Occipital lobe (tissue), 2 donors: ENCODE data around the gene EPSTI1. TPM values are rescaled to one million over a fixed set of nuclear protein-coding genes. Genes with fewer than 3 reads are reported as not detected.

Source experiments
- DNase-seq: peaks from one replicate; lab custom pipeline; 2025; lab: John Stamatoyannopoulos, UW
- total RNA-seq: library from RNA; depleted of rRNA; stranded (reverse); fragments of >200 nt; gene quantifications from one replicate; pipeline ENCODE4 v1.2.3, GENCODE V29; 2014

The EPSTI1 gene
- total RNA-seq, 1 donor from 2014 or later: 3.4 TPM

- no peak for DNase-seq
Observed at GRCh38 chr13:42852136-42852535, 139.9 kb downstream of the EPSTI1 start.

DNA sequence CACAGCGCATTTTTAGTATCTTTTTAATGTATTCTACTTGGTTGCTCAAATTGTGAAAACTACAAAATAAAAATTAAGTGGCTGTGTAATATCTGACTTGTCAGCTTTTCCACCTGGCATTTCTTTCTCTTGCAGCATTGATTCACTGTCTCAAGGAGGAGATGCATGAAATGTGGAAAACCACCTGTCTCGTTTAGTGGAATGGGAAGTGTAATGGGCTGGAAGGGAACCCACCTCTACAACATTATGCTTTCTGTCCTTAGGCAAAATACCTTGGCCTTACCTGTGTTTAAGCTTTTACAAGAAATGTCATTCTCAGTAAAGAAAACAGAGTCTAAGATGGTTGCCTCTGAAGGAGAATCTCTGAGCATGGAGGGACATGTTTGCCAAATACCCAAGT is 142.8 kb downstream of the EPSTI1 start:
- no peak for DNase-seq

DNA sequence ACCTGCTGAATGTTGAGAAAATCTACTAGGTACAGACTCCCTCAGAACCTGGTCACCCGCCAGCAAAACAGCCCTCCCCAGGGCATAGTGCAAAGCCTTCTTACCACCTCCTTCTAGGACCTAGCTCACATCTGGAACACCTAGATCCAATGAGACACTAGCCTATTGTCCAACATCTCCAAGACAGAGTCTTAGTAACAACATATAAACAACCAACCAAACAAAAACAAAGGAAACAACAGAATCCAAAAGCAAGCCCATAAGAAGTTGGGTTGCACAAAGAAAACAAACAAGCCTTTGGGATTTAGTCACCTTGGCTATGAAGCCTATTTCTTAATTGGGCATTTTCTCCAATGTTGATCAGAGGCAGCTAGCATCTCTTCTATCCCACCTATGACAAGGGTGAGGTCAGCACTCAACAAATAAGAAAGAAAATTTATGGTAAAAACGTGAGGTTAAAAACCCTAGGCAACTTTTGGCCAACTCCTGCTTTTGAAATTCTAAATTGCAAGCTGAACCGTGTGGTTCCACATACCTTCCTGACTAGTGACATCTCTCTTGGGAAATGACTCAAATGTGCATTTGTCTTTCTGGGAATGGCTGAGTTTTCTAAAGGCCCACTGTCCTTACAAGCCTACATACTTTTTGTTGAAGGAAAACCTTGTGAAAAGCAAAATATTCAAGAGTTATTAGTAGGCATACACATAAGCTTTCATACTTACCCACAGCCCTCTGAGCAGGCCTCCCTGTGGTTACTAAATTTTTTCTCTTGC is 144.0 kb downstream of the EPSTI1 start:
- DNase-seq: no peak

DNA sequence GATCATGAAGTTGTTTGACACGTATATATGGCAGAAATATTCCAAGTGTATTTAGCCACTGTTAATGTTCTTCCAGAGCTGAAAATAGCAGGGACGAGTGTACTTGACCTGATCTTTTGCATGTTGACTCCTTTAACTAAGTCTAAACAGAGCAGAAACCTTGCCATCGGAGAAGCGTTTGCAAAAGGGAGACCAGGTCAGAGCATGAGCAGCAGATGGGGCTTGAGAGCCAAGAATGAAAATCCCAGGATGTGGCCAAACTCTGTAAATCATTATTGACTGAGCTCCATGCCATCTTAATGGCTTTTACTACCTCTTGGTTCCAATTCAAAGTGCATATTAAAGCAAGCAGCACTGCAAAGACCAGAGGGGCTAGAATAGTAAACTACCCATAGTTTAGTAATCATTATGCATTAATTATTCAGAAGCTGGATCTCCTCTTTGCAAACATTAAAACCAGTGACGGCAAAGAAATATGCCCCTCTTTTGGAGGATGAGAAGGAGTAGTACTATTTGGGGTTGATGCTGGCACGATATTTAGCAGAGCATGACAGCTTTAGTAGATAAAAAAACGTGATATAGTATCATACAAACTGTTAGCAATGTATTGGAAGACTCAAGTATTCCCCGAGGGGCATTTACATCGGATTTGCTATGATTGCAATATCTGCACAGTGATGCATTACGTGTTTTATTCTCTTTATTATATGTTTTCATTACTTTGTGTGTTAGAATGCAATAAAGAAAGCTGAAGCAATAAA is 154.9 kb downstream of the EPSTI1 start:
- no peak for DNase-seq

Other genes starting within 250 kb of the EPSTI1 start
- gene FAM216B, start 210.7 kb downstream of the EPSTI1 start, total RNA-seq: 0.78 TPM
- gene DNAJC15, start 31.3 kb upstream of the EPSTI1 start, total RNA-seq: 18.1 TPM